Adipocyte (in vitro differentiated cells): ENCODE measurements around the gene VPS26A.

ENCODE experiments used
- DNase-seq: peaks from one replicate; pipeline ENCODE4 v3.0.0-alpha.2; 2015; ENCODE audit warnings: low read depth
- H3K27me3 ChIP-seq: replicated peaks from 2 replicates; pipeline ENCODE4 v1.7.0; 2013; ENCODE audit warnings: mild to moderate bottlenecking, low read length, moderate library complexity; ENCODE audit not compliant: control insufficient read depth, insufficient read depth
- H3K36me3 ChIP-seq: 2 replicates; pipeline ENCODE4 v1.7.0; 2013; ENCODE audit warnings: low read length, mild to moderate bottlenecking, moderate library complexity; ENCODE audit not compliant: control insufficient read depth, insufficient read depth, severe bottlenecking
- H3K4me1 ChIP-seq: 2 replicates; pipeline ENCODE4 v1.7.0; 2013; ENCODE audit warnings: mild to moderate bottlenecking, low read length, moderate library complexity; ENCODE audit not compliant: control insufficient read depth, insufficient read depth
- H3K4me3 ChIP-seq: 2 replicates; pipeline ENCODE4 v1.7.0; 2013; ENCODE audit warnings: mild to moderate bottlenecking, low read length, moderate library complexity
- H3K9ac ChIP-seq: 2 replicates; pipeline ENCODE4 v1.7.0; 2013; ENCODE audit warnings: mild to moderate bottlenecking, low read length, moderate library complexity
- H3K9me3 ChIP-seq: 2 replicates; pipeline ENCODE4 v1.7.0; 2013; ENCODE audit warnings: mild to moderate bottlenecking, low read length, moderate library complexity; ENCODE audit not compliant: control insufficient read depth

The VPS26A gene

DNA sequence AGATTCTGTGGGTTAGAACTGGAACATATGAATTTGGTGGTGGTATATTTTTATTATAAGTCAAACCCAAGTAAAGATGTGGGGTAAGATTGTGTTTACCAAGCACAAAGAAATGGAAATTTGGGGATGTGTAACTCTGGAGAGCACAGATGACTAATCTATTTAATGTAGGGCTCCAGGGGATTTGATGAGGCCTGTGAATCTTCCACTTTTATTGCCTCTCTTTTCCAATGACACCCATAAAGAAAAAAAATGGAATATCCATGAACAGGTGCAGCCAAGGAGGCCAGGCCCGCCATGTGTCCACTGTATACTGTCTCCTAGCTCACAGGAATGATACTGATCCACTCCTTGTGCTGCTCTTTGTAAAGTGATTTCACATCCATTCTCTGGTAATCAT, 33.3 kb upstream of the VPS26A start:
- Histone ChIP-seq H3K27me3 (no peaks in the 10 kb centered on the region), H3K4me1 (peaks cover 24% of the 10 kb centered on the region), H3K9me3 (no peaks in the 10 kb centered on the region), H3K9ac (no peak overlapping the region), H3K36me3 (no peaks in the 10 kb centered on the region), H3K4me3 (no peak overlapping the region)
- DNase-seq, result peak; percentile 17

GRCh38 chr10:69091143-69091651, 32.8 kb upstream of the VPS26A start:
- Histone ChIP-seq H3K9me3 (no peaks in the 10 kb centered on the region), H3K9ac (no peak overlapping the region), H3K4me3 (no peak overlapping the region), H3K4me1 (peaks cover 24% of the 10 kb centered on the region), H3K27me3 (no peaks in the 10 kb centered on the region), H3K36me3 (no peaks in the 10 kb centered on the region)
- DNase-seq, result peak; percentile 39

GRCh38 chr10:69092959-69093850, 30.8 kb upstream of the VPS26A start:
- Histone ChIP-seq H3K36me3 (no peaks in the 10 kb centered on the region), H3K4me1 (peaks cover 25% of the 10 kb centered on the region), H3K9ac (no peak overlapping the region), H3K4me3 (no peak overlapping the region), H3K27me3 (no peaks in the 10 kb centered on the region), H3K9me3 (no peaks in the 10 kb centered on the region)
- peak; percentile 92 for DNase-seq

GRCh38 chr10:69093933-69094332, 30.0 kb upstream of the VPS26A start:
- Histone ChIP-seq H3K36me3 (no peaks in the 10 kb centered on the region), H3K9ac (no peak overlapping the region), H3K4me3 (no peak overlapping the region), H3K4me1 (peaks cover 23% of the 10 kb centered on the region), H3K9me3 (no peaks in the 10 kb centered on the region), H3K27me3 (no peaks in the 10 kb centered on the region)
- DNase-seq, result peak; percentile 31

- Histone ChIP-seq H3K36me3 (no peaks in the 10 kb centered on the region), H3K9me3 (no peaks in the 10 kb centered on the region), H3K9ac (no peak overlapping the region), H3K4me1 (peaks cover 16% of the 10 kb centered on the region), H3K4me3 (no peak overlapping the region), H3K27me3 (no peaks in the 10 kb centered on the region)
- no peak for DNase-seq
These were observed 27.9 kb upstream of the VPS26A start for GRCh38 chr10:69096045-69096444.

DNA sequence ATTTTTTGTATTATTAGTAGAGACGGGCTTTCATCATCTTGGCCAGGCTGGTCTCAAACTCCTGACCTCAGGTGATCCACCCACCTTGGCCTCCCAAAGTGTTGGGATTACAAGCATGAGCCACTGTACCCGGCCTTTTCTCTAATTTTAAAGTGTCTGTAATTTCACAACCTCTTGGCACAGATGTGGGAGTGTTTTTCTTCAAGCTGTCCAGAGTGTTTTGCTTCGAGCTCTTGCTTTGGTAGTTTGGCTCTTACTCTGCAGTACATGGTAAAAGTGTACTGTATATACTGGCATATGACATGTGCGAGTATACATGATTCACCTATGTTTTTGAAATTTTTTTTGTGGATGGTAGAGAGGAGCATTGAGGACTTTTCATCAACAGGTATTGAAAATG, 26.2 kb upstream of the VPS26A start:
- peak; percentile 38 for DNase-seq
- Histone ChIP-seq H3K4me1 (peaks cover 14% of the 10 kb centered on the region), H3K9ac (no peak overlapping the region), H3K27me3 (no peaks in the 10 kb centered on the region), H3K36me3 (no peaks in the 10 kb centered on the region), H3K9me3 (no peaks in the 10 kb centered on the region), H3K4me3 (no peak overlapping the region)

- no peaks in the 10 kb centered on the region for H3K36me3 ChIP-seq
- no peak overlapping the region for H3K9ac ChIP-seq
- no peak for DNase-seq
- H3K4me1 ChIP-seq, result peaks cover 11% of the 10 kb centered on the region
- no peak overlapping the region for H3K4me3 ChIP-seq
- H3K27me3 ChIP-seq, result no peaks in the 10 kb centered on the region
- H3K9me3 ChIP-seq, result peaks cover 4% of the 10 kb centered on the region
These were observed 23.7 kb upstream of the VPS26A start for GRCh38 chr10:69100136-69100872.

GRCh38 chr10:69101451-69102095, 22.4 kb upstream of the VPS26A start:
- H3K9me3 ChIP-seq, result peaks cover 4% of the 10 kb centered on the region
- H3K36me3 ChIP-seq, result no peaks in the 10 kb centered on the region
- no peak overlapping the region for H3K9ac ChIP-seq
- H3K4me1 ChIP-seq, result peaks cover 11% of the 10 kb centered on the region
- DNase-seq, result no peak
- no peak overlapping the region for H3K4me3 ChIP-seq
- no peaks in the 10 kb centered on the region for H3K27me3 ChIP-seq

- no peaks in the 10 kb centered on the region for H3K36me3 ChIP-seq
- H3K4me1 ChIP-seq, result peaks cover 11% of the 10 kb centered on the region
- H3K4me3 ChIP-seq, result no peak overlapping the region
- DNase-seq, result no peak
- H3K27me3 ChIP-seq, result no peaks in the 10 kb centered on the region
- H3K9me3 ChIP-seq, result peaks cover 4% of the 10 kb centered on the region
- H3K9ac ChIP-seq, result no peak overlapping the region
These were observed 21.5 kb upstream of the VPS26A start for GRCh38 chr10:69102440-69102839.

DNA sequence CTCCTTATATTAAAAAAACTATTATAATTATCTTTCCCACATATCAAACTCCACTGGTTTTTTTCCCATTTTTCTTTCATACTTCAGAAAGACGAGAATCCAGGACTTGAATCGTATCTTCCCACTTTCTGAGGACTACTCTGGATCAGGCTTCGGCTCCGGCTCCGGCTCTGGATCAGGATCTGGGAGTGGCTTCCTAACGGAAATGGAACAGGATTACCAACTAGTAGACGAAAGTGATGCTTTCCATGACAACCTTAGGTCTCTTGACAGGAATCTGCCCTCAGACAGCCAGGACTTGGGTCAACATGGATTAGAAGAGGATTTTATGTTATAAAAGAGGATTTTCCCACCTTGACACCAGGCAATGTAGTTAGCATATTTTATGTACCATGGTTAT, 20.2 kb upstream of the VPS26A start:
- no peaks in the 10 kb centered on the region for H3K36me3 ChIP-seq
- H3K9me3 ChIP-seq, result peaks cover 4% of the 10 kb centered on the region

More for the DNA sequence above, 20.2 kb upstream of the VPS26A start:
- H3K9ac ChIP-seq, result no peak overlapping the region
- H3K4me3 ChIP-seq, result no peak overlapping the region
- DNase-seq, result no peak
- no peaks in the 10 kb centered on the region for H3K27me3 ChIP-seq
- H3K4me1 ChIP-seq, result peaks cover 4% of the 10 kb centered on the region
